Measurements from ENCODE around the gene CABP7.

Gene CABP7

GRCh38 chr22:29722587-29722986 is 2.8 kb downstream of the CABP7 start:
- DNase-seq (ENCODE audit: low read depth in 2 of 3, low spot score in 2 of 3) = no peak

DNA sequence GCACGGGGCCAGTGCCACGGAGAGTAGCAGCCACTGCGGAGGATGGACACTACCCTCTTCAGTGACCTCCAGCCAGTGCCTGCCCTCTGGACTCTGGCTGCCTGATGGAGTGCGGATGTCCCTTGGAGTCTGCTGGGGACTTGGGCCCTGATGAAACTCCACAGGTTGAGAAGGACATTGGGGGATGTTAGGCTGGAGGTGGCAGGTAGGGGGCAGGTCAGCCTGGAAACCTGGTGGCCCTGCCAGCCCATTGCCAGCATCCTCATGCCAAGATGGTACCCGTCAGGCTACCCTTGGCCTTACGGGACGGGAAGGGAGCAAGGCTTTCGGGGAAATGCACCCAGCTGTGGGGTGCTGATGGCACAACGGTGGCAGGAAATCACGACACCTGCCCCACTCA is 4.0 kb downstream of the CABP7 start:
- DNase-seq (ENCODE audit: low read depth in 2 of 3, low spot score in 2 of 3) = no peak

GRCh38 chr22:29724843-29725242 is 5.0 kb downstream of the CABP7 start:
- no peak for DNase-seq (ENCODE audit: low read depth in 2 of 3, low spot score in 2 of 3)

GRCh38 chr22:29726106-29726505 is 6.3 kb downstream of the CABP7 start:
- DNase-seq (ENCODE audit: low read depth in 2 of 3, low spot score in 2 of 3) = no peak

DNA sequence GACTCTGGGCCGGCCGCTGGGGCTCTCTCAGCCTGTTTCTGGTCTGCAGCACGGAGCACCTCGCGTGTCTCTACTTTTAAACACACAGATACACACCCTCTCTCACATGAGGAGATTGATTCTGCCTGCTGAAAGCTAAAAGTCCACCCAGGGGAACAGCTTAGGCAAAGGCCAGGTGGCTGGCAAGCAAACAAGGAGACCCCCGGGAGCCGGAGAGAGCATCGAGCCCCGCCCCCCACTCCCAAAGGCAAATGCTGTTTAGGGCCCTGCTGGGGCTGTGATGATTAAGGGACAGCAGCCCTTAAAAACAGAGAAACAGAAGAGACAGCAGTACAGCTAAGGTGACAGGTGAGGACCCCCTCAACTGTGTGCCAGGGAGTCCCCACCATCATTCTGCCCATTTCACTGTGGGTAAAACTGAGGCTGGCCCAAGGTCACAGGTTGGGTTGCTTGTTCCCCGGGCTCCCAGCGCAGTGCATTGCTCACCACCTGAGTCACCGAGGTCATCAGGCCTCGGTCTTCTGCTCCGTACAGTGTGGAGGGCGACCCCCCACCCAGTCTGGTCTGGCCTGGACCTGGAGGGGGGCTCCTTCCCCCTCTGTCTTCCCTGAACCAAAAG is 6.8 kb downstream of the CABP7 start:
- no peak for DNase-seq (ENCODE audit: low read depth in 2 of 3, low spot score in 2 of 3)

GRCh38 chr22:29727131-29727523 is 7.3 kb downstream of the CABP7 start:
- DNase-seq (ENCODE audit: low read depth in 2 of 3, low spot score in 2 of 3) = no peak

DNA sequence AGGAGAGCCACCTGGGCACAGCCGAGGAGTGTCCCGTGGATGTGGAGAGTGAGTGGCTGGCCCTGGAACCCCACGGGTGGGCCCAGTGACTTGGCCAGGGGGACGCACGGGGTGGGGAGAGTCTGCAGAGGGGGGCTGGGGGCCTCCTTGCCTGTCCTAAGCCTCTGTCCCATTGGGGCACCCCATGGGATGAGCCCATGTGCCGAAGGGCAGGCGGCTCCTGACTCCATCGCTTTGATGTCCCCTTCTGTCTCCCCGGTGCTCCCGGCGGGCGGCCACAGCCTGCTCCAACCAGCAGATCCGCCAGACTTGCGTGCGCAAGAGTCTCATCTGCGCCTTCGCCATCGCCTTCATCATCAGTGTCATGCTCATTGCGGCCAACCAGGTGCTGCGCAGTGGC is 9.4 kb downstream of the CABP7 start:
- DNase-seq (ENCODE audit: low read depth in 2 of 3, low spot score in 2 of 3) = no peak

DNA sequence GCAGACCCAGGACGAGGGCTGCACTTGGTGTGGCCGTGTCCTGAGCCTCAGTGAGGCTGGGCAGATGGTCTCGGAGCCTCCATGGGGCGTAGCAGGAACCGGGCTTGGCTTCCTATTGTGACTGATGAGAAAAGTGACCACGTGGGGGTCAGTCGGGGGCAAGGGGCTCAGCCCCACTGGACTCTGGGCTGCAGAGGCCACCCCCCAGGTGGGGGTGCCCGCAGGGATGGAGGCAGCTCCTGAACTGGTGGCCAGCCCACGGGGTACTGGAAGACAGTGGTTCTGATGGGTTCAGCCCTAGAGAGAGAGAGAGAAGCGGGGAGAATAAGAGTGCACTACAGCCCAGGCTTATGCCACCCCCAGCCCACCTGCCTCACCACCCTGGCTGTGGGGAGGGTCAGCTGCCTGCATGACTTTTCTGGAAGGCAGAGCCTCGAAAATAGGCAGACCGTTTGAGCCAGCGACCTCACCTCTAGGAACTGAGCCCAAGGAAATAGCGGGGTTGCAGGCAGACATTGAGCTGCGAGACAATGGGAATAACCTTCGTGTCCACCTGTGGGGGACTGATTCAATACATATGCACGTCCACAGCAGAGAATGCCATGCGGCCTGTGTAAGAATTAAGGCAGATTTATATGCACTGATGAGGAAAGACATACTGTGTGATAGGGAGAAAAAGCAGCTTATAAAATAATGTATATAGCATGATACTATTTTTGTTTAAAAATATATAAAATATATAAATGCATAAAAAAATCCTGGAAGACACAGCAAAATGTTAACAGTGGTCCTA is 11.5 kb downstream of the CABP7 start:
- no peak for DNase-seq (ENCODE audit: low read depth in 2 of 3, low spot score in 2 of 3)

DNA sequence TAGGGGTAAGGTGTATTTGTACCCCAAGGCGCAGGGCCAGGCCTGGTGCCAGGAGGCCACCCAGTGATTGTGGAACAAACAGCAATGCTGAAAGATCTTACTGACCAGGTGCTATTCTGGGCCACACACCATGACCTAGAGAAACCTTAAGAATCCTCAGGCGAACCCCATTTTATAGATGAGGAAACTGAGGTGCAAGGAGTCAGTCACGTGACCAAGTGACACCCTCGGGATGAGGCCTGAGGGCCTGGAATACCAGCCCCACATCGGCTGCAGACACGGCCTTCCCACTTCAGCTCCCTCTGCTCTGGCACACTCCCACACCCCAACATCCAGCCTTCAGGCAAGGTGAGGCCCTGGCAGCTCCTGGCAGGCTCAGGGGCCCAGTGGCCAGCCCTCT is 13.1 kb downstream of the CABP7 start:
- DNase-seq (ENCODE audit: low read depth in 2 of 3, low spot score in 2 of 3) = no peak

DNA sequence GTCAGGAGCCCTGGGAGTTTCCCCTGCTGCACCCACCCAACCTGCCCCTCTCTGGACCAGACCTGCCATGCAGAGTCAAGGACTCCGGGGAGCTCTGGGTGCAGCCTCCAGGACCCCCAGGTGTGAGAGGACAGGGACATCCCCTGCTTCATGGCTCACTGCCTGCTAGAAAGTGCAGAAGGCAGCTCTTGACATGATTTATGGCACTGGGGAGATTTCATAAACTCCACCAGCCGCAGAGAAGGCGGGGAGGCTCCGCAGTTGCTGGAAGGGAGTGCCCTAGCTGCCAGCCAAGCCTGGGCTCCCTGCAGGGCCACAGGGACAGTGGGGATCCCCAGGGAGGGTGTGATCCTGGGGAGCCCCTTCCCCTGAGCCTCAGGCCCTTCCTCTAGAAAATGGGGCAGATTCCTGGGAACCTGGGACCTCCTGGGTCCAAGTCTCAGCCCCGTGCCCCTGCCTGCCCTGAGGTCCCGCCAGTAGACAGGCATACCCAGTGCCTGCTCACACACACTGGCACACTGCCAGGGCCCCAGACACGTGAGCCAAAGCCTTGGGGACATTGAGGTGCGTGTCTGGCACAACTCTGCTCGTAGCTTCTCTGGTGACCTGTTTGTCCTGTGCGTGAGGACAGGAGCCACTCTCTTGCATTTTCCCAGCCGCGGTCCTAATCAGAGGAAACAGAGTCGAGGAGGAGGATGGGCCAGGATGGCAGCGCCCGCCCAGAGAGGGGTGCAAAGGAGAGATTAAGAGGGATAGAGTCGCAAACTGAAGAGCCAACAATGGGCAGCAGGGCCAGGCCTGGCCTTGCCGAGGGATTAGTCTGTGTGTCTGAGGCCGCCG is 13.8 kb downstream of the CABP7 start:
- DNase-seq (ENCODE audit: low read depth in 2 of 3, low spot score in 2 of 3) = no peak

GRCh38 chr22:29734406-29734805 is 14.6 kb downstream of the CABP7 start:
- DNase-seq (ENCODE audit: low read depth in 2 of 3, low spot score in 2 of 3) = no peak

DNA sequence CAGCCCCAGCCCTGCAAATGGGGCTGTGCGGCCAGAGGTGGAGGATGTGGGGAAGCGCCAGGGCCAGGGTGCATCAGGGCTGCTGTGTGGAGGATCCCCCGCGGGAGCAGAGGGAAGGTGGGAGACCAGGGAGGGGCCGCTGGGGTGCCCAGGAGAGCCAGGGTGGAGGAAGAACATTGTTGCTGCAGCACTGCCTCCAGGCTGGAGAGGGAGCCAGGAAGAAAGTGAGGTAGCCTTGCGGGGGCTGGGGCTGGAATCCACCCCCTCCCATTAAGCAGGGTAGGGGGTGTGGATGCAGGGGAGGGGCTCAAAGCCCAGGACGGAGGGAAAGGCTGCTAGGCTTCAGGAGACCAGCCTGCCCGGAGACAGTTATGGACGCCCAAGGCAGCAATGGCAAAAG is 15.0 kb downstream of the CABP7 start:
- no peak for DNase-seq (ENCODE audit: low read depth in 2 of 3, low spot score in 2 of 3)

DNA sequence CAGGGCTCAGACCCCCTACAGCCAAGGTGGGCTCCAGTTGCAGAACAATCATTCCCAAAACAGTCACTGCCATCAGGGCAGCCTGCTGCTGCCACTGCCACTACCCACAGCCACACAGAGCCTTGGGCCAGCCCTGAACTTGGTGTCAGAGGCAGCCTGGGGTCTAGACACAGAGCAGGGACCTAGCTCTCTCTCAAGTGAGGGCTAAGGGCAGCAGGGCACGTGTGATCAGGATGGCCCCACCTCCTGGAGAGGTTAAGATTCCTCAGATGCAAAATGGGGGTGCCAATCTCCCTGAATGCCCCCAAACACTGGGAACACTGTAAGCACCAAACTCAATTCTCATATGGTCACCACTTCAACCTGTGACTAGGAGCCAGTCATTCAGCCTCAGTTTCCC is 15.6 kb downstream of the CABP7 start:
- no peak for DNase-seq (ENCODE audit: low read depth in 2 of 3, low spot score in 2 of 3)

- DNase-seq (ENCODE audit: low read depth in 2 of 3, low spot score in 2 of 3) = no peak
These were observed 17.7 kb downstream of the CABP7 start for GRCh38 chr22:29737251-29738117.

DNA sequence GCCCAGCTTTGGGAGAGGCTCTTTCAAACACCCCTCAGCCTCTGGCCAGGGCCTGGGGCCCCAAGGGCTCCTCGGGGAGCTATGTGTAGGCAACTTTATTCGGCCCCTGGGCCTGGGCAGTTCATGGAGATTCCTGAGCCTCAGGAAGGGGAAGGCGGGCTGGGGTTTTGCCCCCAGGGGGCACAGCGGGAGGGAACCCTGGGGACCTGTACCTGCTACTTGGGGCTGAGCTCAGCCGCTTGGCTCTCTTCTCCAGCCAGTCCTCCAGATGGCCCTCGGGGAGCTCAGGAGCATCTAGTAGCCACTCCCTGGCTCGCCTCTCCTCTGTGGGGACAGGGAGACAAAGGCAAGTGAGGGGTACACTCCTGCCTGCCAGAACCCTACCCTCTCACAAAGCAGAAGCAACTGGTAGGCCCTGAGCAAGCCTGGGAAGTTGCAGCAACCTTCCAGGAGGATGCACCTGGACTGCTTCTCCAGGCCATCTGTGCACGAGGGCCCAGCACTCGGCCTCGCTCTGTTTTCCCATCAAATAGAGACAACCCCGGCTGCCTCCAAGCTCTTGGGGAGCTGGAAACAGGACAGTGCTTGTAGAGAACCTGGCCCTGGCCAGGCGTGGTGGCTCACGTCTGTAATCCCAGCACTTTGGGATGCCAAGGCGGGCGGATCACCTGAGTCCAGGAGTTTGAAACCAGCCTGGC is 18.5 kb downstream of the CABP7 start:
- no peak for DNase-seq (ENCODE audit: low read depth in 2 of 3, low spot score in 2 of 3)

GRCh38 chr22:29739346-29739875 is 19.6 kb downstream of the CABP7 start:
- no peak for DNase-seq (ENCODE audit: low read depth in 2 of 3, low spot score in 2 of 3)

DNA sequence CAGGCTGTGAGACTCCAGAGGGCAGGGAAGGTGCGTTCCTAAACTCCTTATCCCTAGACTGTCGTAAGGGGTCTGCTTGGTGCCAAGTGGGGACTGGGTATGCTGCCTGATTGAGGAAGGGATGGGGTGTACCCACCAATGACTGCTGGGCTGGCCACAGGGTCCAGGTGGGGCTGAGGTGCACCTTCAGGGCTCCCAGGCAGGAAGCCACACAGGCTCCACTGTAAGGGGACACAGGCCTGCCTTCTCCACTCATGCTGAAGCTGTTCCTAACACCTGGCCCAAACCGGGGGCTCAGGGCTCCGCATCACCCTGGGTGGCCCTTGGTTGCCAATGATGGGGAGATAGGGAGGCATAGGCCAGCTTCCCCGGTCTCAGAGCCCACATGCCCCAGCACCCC is 20.4 kb downstream of the CABP7 start:
- no peak for DNase-seq (ENCODE audit: low read depth in 2 of 3, low spot score in 2 of 3)

DNA sequence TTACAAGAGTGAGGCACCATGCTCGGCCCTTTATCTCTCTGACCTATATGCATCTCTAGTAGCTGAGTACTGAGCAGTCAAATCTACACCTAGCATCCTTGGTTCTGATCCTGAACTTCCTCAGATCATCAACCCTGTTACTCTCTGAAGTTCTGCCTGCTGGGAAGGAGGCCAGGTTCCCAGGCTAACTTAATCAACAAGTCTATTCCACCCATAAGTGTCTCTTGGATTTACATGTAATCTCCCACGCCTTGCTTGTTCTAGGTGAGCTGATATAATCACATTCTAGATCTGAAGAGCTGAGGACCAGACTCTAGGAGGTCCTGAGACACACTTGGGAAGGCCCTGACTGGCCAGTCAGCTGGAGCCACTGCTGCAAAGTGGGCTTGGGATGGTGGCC is 22.1 kb downstream of the CABP7 start:
- DNase-seq (ENCODE audit: low read depth in 2 of 3, low spot score in 2 of 3) = no peak

GRCh38 chr22:29742326-29742725 is 22.5 kb downstream of the CABP7 start:
- DNase-seq (ENCODE audit: low read depth in 2 of 3, low spot score in 2 of 3) = no peak

GRCh38 chr22:29744902-29745301 is 25.1 kb downstream of the CABP7 start:
- no peak for DNase-seq (ENCODE audit: low read depth in 2 of 3, low spot score in 2 of 3)

Data from activated CD8-positive, alpha-beta memory T cell treated with anti-CD3 and anti-CD28 coated beads for 48 hours (primary cell).